ENCODE measurements around the gene CPNE8.

- TF ChIP-seq EZH2phosphoT487 (IDR thresholded peaks at IDR 0.05; ENCODE audit: low read length): no peak
- TF ChIP-seq, protein P1, sequence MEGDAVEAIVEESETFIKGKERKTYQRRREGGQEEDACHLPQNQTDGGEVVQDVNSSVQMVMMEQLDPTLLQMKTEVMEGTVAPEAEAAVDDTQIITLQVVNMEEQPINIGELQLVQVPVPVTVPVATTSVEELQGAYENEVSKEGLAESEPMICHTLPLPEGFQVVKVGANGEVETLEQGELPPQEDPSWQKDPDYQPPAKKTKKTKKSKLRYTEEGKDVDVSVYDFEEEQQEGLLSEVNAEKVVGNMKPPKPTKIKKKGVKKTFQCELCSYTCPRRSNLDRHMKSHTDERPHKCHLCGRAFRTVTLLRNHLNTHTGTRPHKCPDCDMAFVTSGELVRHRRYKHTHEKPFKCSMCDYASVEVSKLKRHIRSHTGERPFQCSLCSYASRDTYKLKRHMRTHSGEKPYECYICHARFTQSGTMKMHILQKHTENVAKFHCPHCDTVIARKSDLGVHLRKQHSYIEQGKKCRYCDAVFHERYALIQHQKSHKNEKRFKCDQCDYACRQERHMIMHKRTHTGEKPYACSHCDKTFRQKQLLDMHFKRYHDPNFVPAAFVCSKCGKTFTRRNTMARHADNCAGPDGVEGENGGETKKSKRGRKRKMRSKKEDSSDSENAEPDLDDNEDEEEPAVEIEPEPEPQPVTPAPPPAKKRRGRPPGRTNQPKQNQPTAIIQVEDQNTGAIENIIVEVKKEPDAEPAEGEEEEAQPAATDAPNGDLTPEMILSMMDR (IDR thresholded peaks at IDR 0.05; ENCODE audit: low read length): no peak
These were observed 82.1 kb downstream of the CPNE8 start for GRCh38 chr12:38823314-38823713.
